ENCODE data around the gene DHRS1. TPM values are rescaled to one million over a fixed set of nuclear protein-coding genes. Genes with fewer than 3 reads are reported as not detected.
A peak's percentile ranks its signal among the peaks of the same experiment; 100 is the strongest.

Gene DHRS1
- total RNA-seq, 2 experiments from 2014 or later, result 11.7 to 14.6 TPM

DNA sequence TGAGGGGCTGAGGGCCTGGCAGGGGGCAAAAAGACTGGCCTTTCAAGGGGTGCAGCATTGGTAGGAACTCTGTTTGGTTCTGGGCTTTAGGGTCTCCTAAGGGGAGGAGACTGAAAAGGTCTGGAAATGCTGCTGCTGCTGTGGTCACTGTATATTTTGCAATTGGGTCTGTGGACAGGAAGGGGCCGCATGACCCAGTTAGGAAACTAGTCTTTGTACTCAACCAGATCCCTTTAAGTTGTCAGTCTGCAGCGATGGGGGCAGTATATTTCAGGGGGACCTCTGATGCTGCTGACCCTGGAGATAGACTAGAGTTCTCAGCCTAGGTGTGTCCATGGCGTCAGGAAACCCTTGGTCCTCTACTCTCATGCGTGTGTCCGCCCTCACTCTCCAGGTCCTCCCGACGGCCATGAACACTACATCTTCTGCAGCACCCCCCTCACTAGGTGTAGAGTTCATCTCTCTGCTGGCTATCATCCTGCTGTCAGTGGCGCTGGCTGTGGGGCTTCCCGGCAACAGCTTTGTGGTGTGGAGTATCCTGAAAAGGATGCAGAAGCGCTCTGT lies 15.7 kb upstream of the DHRS1 start:
- Mint-ChIP-seq H3K9me3 (ENCODE audit: low read depth) (no peaks in the 10 kb centered on the region), H3K27me3 (no peaks in the 10 kb centered on the region), H3K4me3 (no peak overlapping the region), H3K4me1 (peaks cover 51% of the 10 kb centered on the region), H3K36me3 (ENCODE audit: low read depth) (peaks cover 6% of the 10 kb centered on the region), H3K27ac (no peak overlapping the region)
- DNase-seq, result no peak
- POLR2A ChIA-PET, result no interaction called here
- no peak for ATAC-seq
- intact Hi-C loops (cut with DNase I, micrococcal nuclease), result no loop called here
- CTCF ChIA-PET, result interaction anchor here (0.9 to 10.7 kb wide), 3 partner anchors 12 to 18 kb away, joined by 3 to 120 read pairs (median 8); partner anchors contain the start of genes DHRS1 and NOP9

DNA sequence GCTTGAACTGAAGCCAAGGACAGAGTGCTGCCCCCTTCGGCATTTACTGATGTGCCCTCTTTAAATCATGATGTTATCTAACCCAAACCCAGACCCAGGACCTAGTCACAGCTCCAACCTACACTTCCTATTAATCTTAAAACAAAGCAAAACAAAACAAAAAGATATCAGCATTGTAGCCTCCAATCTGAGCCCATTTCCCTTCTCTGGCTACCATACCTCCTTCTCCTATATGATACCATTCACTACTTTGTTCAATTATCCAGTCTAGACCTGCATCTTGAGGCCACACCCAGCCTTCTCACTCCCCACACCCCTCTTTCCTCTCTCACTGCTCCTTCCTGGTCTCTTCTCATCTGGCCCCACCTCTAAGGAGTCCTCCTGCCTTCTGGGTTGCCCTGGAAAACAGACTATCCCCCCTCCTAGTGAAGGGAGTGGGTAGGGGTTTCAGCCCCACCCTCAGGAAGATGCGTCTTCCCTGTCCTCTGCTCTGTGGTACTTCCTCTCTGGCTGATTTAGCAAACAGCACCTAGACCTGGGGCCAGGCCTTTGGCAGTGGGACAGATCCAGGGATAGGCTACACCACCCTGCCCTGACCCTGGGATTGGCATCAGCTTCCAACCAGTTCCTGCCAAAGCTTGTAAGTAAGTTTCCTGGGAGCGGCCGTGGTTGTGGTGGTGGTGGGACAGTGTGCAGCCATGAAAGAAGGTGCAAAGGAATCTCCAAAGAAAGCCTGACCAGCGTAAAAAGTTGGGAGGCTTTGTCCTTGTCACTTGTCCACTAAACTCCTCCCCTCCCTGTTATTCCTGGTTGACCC lies 15.0 kb upstream of the DHRS1 start:
- POLR2A ChIA-PET, result no interaction called here
- Mint-ChIP-seq H3K9me3 (ENCODE audit: low read depth) (no peaks in the 10 kb centered on the region), H3K36me3 (ENCODE audit: low read depth) (peaks cover 8% of the 10 kb centered on the region), H3K4me1 (peaks cover 59% of the 10 kb centered on the region), H3K27me3 (no peaks in the 10 kb centered on the region), H3K27ac (no peak overlapping the region), H3K4me3 (no peak overlapping the region)
- DNase-seq (no peak), ATAC-seq (no peak)
- CTCF ChIA-PET, result interaction anchor here (0.7 to 10.7 kb wide), 7 partner anchors 16 to 381 kb away, joined by 3 to 120 read pairs (median 5); partner anchors contain the start of genes DHRS1 and NOP9
- intact Hi-C loops (cut with DNase I, micrococcal nuclease), result no loop called here

DNA sequence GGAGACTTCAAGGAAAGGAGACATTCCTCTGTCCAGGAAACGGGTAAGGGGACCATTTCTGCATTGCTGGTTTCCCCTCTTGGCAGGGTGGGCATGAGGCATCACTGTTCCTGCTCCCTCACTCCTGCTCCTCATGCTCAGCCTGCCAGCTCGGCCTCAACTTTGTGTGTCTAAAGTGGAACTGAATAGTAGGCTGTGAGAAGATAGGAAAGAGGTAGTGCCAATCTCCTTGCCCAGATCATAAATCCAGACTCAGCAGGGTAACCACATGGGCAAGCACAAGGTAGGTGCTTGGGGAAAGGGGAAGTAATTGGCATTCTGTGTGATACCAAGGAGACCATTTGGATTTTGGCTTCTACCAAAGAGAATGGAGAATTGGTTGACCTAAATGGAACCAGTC lies 14.3 kb upstream of the DHRS1 start:
- CTCF ChIA-PET, result interaction anchor here (0.7 to 10.7 kb wide), 9 partner anchors 16 to 380 kb away, joined by 3 to 120 read pairs (median 4); partner anchors contain the start of genes DHRS1 and NOP9
- ATAC-seq (no peak), DNase-seq (no peak)
- no peaks in the 10 kb centered on the region for H3K9me3 Mint-ChIP-seq (ENCODE audit: low read depth)
- intact Hi-C loops (cut with DNase I, micrococcal nuclease), result no loop called here
- no peak overlapping the region for H3K27ac Mint-ChIP-seq
- no peak overlapping the region for H3K4me3 Mint-ChIP-seq
- POLR2A ChIA-PET, result no interaction called here
- no peaks in the 10 kb centered on the region for H3K27me3 Mint-ChIP-seq
- H3K4me1 Mint-ChIP-seq, result peaks cover 64% of the 10 kb centered on the region
- H3K36me3 Mint-ChIP-seq (ENCODE audit: low read depth), result peaks cover 13% of the 10 kb centered on the region

DNA sequence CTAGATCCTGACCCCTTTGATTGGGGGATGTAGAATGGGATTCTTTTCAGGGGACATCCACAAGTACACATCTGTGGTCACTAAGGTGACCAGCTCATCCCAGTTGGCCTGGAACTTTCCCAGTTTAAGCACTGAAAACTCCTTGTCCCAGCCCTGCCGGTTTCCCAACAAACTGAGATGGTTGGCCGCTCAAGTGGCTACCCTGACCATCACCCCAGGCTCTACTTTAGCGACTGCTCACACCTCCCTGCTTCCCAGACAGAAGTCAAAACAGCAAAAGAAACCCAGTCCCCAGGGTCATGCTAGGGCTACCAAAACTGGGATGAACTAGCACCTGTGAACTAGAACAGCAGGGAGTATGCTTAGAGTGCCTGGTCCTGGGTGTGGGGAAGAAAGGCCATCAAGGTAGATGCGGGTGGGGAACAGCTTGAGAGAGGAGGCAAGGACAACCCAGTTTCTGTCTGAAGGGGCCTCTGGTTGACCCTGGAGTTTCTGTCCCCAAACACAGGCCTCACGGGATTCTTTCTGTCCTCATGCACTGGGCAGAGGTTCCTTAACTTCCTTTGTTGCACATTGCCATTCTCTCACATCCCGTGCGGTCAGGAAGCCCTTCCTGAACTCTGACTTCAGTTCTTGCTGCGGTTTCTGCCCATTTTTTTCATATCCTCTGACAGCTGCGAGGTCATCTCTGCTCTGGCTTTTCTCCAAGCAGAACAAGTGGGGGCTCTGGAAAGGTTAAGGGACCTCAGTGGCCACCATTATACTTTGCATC lies 13.3 kb upstream of the DHRS1 start:
- Mint-ChIP-seq H3K27me3 (no peaks in the 10 kb centered on the region), H3K9me3 (ENCODE audit: low read depth) (no peaks in the 10 kb centered on the region), H3K4me3 (peak overlapping the region; percentile 1), H3K27ac (peak overlapping the region; percentile 15), H3K36me3 (ENCODE audit: low read depth) (peaks cover 19% of the 10 kb centered on the region), H3K4me1 (peaks cover 70% of the 10 kb centered on the region)
- no peak for ATAC-seq
- intact Hi-C loops (cut with DNase I, micrococcal nuclease), result no loop called here
- ChIA-PET POLR2A (no interaction called here), CTCF (interaction anchor here (1.1 to 16.5 kb wide), 10 partner anchors 15 to 128 kb away, joined by 3 to 430 read pairs (median 8); partner anchors contain the start of genes CHMP4A, DHRS1, GMPR2 and MDP1)
- peak; percentile 47 for DNase-seq

DNA sequence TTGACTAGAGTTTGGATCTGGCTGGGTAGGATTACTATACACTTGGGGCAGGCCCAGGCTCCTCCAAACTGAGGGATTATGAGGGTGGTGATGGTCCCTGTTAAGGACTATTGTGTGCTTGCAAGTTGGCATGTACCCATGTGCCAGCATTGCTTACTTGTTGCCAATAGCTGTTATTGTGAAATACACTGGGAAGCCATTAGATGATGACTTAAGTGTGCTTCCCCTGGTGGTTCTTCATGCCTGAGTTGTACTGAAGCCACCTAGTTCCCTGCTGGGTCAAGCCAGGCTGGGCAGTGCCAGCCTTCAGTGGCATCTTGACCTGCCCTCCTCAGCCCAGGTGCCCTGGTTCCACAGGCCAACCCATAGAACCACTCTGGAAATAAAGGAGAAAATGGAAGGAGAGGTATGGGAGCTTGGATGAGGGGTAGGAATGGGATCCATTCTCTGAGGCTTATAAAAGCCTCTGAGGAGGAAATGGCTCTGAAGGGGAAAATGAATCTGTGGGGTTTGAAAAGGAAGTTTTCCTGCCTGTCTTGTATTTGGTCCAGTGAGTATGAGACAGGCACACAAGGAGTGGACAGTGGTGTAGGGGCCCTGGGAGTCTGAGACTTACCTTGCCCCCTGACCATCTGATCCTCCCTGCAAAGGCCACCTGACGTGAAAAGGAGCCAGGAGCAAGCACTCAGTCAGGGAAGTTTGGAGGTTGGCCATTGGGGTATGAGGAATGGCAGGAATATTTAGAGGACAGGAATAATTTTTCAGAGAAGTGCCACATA lies 12.4 kb upstream of the DHRS1 start:
- CTCF ChIA-PET, result interaction anchor here (1.4 to 16.5 kb wide), 5 partner anchors 14 to 120 kb away, joined by 8 to 430 read pairs (median 44); partner anchors contain the start of genes CHMP4A, DHRS1, GMPR2 and MDP1
- Mint-ChIP-seq H3K4me1 (peaks cover 65% of the 10 kb centered on the region), H3K27me3 (no peaks in the 10 kb centered on the region), H3K27ac (peak overlapping the region; percentile 77), H3K9me3 (ENCODE audit: low read depth) (no peaks in the 10 kb centered on the region), H3K36me3 (ENCODE audit: low read depth) (peaks cover 25% of the 10 kb centered on the region), H3K4me3 (peak overlapping the region; percentile 70)
- POLR2A ChIA-PET, result interaction anchor here (1.4 kb wide), 1 partner anchor 41 kb away, joined by 3 read pairs; the partner anchor contains the start of gene RABGGTA
- intact Hi-C loops (cut with DNase I, micrococcal nuclease), result loop anchor here (1.0 to 2.0 kb wide), 3 partner anchors 15 to 119 kb away; no protein-coding TSS in a partner anchor
- ATAC-seq (no peak), DNase-seq (no peak)

DNA sequence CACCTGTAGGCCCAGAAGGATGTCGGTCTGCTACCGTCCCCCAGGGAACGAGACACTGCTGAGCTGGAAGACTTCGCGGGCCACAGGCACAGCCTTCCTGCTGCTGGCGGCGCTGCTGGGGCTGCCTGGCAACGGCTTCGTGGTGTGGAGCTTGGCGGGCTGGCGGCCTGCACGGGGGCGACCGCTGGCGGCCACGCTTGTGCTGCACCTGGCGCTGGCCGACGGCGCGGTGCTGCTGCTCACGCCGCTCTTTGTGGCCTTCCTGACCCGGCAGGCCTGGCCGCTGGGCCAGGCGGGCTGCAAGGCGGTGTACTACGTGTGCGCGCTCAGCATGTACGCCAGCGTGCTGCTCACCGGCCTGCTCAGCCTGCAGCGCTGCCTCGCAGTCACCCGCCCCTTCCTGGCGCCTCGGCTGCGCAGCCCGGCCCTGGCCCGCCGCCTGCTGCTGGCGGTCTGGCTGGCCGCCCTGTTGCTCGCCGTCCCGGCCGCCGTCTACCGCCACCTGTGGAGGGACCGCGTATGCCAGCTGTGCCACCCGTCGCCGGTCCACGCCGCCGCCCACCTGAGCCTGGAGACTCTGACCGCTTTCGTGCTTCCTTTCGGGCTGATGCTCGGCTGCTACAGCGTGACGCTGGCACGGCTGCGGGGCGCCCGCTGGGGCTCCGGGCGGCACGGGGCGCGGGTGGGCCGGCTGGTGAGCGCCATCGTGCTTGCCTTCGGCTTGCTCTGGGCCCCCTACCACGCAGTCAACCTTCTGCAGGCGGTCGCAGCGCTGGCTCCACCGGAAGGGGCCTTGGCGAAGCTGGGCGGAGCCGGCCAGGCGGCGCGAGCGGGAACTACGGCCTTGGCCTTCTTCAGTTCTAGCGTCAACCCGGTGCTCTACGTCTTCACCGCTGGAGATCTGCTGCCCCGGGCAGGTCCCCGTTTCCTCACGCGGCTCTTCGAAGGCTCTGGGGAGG lies 11.3 kb upstream of the DHRS1 start, which contains the start of gene LTB4R:
Gene LTB4R, plus strand, starts transcription at position 857 of the 959 bp plus-strand sequence. CDS start 4,150 bp downstream, outside the sequence.
- Mint-ChIP-seq H3K27me3 (no peaks in the 10 kb centered on the region), H3K36me3 (ENCODE audit: low read depth) (peaks cover 32% of the 10 kb centered on the region), H3K4me1 (peaks cover 61% of the 10 kb centered on the region), H3K4me3 (peak within 1 kb of the TSS; percentile 70), H3K27ac (peak within 1 kb of the TSS; percentile 77), H3K9me3 (ENCODE audit: low read depth) (no peaks in the 10 kb centered on the region)
- ATAC-seq (peak; percentile 83), DNase-seq (peak; percentile 81)
- ChIA-PET POLR2A (interaction anchor here (0.6 to 1.4 kb wide), 4 partner anchors 11 to 102 kb away, joined by 3 to 6 read pairs (median 4); partner anchors contain the start of genes DHRS1, NOP9 and RABGGTA), CTCF (interaction anchor here (0.6 to 16.5 kb wide), 16 partner anchors 9 to 202 kb away, joined by 3 to 430 read pairs (median 6); partner anchors contain the start of genes CHMP4A, DHRS1, GMPR2 and MDP1)
- intact Hi-C loops (cut with DNase I, micrococcal nuclease), result loop anchor here (1.0 to 2.0 kb wide), 3 partner anchors 14 to 120 kb away; no protein-coding TSS in a partner anchor

DNA sequence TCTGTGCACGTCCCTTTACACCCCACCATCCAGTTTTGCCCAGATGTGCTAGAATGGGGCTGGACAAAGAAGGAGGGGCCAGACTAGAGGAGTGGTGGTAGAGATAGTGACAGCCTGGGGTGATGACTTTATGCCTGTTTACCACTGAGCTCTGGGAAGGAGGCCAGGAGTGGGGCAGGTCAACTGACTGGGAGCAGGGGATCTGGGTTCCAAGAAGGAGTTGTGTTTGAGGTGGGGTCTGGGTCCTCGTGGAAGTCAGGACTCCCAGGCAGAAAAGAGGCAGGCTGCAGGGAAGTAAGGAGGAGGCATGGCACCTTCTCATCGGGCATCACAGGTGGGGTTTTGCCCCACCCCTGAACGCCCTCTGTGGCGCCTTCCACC lies 10.7 kb upstream of the DHRS1 start:
- Mint-ChIP-seq H3K27me3 (no peaks in the 10 kb centered on the region), H3K27ac (peak overlapping the region; percentile 30), H3K36me3 (ENCODE audit: low read depth) (peaks cover 36% of the 10 kb centered on the region), H3K9me3 (ENCODE audit: low read depth) (no peaks in the 10 kb centered on the region), H3K4me3 (peak overlapping the region; percentile 70), H3K4me1 (peaks cover 61% of the 10 kb centered on the region)
- POLR2A ChIA-PET, result interaction anchor here (0.6 to 1.3 kb wide), 4 partner anchors 10 to 101 kb away, joined by 3 to 6 read pairs (median 4); partner anchors contain the start of genes CHMP4A, DHRS1 and NOP9
- CTCF ChIA-PET, result interaction anchor here (0.6 to 16.5 kb wide), 18 partner anchors 10 to 202 kb away, joined by 3 to 430 read pairs (median 4); partner anchors contain the start of genes CHMP4A, DHRS1, GMPR2 and MDP1
- ATAC-seq, result no peak
- no peak for DNase-seq
- intact Hi-C loops (cut with DNase I, micrococcal nuclease), result loop anchor here in 1 of 2 experiments (2.0 kb wide), 1 partner anchor 13 kb away; no protein-coding TSS in a partner anchor

DNA sequence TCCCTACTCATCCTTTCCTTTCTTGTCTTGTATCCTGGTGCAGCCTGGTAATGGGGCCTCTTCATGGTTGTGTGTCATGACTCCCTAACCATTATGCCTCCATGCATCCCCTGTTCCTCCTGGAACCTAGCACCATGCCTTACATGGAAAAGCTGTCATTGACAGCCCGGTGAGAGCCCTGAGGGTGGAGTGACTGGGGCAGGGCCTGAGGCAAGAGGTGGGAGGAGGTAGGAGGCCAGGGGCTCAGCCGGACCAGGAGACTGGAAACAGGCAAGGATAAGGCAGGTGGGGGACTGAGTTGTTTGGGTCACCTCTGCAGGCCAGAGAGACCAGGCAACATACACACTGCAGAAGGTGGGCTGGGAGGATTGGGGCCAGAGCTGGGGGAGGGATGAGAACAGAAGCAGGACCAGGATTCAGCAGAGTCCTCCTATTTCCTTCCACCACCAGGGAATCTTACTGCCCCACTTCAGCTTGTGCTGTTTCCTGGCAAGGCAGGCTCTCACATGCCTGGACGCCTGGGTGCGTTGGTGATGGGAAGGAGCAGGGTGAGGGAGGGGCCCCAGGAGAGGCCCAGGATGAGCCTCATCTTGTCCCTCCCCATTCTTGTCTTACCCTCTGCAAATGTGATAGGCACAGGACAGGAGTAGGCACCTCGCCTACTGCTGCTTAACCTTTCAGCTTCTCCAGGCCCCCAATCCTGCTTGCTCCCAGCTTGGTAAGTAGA lies 10.1 kb upstream of the DHRS1 start, which contains the start of gene LTB4R2:
Gene LTB4R2, plus strand, starts transcription at position 603 of the 727 bp plus-strand sequence. CDS start 525 bp downstream, outside the sequence.
- peaks cover 57% of the 10 kb centered on the region for H3K4me1 Mint-ChIP-seq
- peaks cover 42% of the 10 kb centered on the region for H3K36me3 Mint-ChIP-seq (ENCODE audit: low read depth)
- ATAC-seq (no peak), DNase-seq (no peak)
- ChIA-PET POLR2A (interaction anchor here (0.8 to 1.3 kb wide), 3 partner anchors 10 to 96 kb away, joined by 3 to 5 read pairs (median 4); partner anchors contain the start of genes CHMP4A, DHRS1 and NOP9), CTCF (interaction anchor here (0.6 to 16.5 kb wide), 22 partner anchors 10 to 201 kb away, joined by 3 to 430 read pairs (median 4); partner anchors contain the start of genes CHMP4A, DHRS1, GMPR2 and MDP1)
- no peaks in the 10 kb centered on the region for H3K9me3 Mint-ChIP-seq (ENCODE audit: low read depth)
- intact Hi-C loops (cut with DNase I, micrococcal nuclease), result loop anchor here in 1 of 2 experiments (2.0 kb wide), 1 partner anchor 13 kb away; no protein-coding TSS in a partner anchor
- peak within 1 kb of the TSS; percentile 30 for H3K27ac Mint-ChIP-seq
- H3K27me3 Mint-ChIP-seq, result no peaks in the 10 kb centered on the region
- H3K4me3 Mint-ChIP-seq, result peak within 1 kb of the TSS; percentile 70
